ENCODE results near the gene FARS2.

FARS2 gene

GRCh38 chr6:5260661-5261544 lies at the start of gene FARS2, which contains the start of gene LYRM4:
FARS2 (plus strand) TSS chr6:5261513.
LYRM4 (minus strand) TSS chr6:5260950; CDS start chr6:5260733, 217 bp downstream.
- DNase-seq: peak; percentile 94

- DNase-seq: no peak
These were observed 47.5 kb upstream of the FARS2 start for GRCh38 chr6:5213836-5214235.

GRCh38 chr6:5214570-5215052 lies 46.7 kb upstream of the FARS2 start:
- peak in 1 of 2 donors; percentile 41 for DNase-seq

- no peak for DNase-seq
These were observed 46.2 kb upstream of the FARS2 start for GRCh38 chr6:5215159-5215558.

- DNase-seq: no peak
These were observed 45.5 kb upstream of the FARS2 start for GRCh38 chr6:5215799-5216198.

GRCh38 chr6:5217356-5217755 lies 44.0 kb upstream of the FARS2 start:
- DNase-seq: no peak

GRCh38 chr6:5219011-5219691 lies 42.2 kb upstream of the FARS2 start:
- no peak for DNase-seq

- DNase-seq: no peak
These were observed 40.9 kb upstream of the FARS2 start for GRCh38 chr6:5220443-5220842.

GRCh38 chr6:5223309-5223708 lies 38.0 kb upstream of the FARS2 start:
- no peak for DNase-seq

GRCh38 chr6:5229356-5229755 lies 32.0 kb upstream of the FARS2 start:
- DNase-seq: no peak

GRCh38 chr6:5230081-5230480 lies 31.2 kb upstream of the FARS2 start:
- DNase-seq: no peak

- DNase-seq: no peak
These were observed 30.0 kb upstream of the FARS2 start for GRCh38 chr6:5231289-5231688.

GRCh38 chr6:5234874-5235273 lies 26.4 kb upstream of the FARS2 start:
- no peak for DNase-seq

- no peak for DNase-seq
These were observed 25.5 kb upstream of the FARS2 start for GRCh38 chr6:5235830-5236229.

- DNase-seq: no peak
These were observed 23.5 kb upstream of the FARS2 start for GRCh38 chr6:5237805-5238204.

- no peak for DNase-seq
These were observed 23.0 kb upstream of the FARS2 start for GRCh38 chr6:5238336-5238735.

GRCh38 chr6:5241252-5241651 lies 20.1 kb upstream of the FARS2 start:
- DNase-seq: no peak

- DNase-seq: no peak
These were observed 18.2 kb upstream of the FARS2 start for GRCh38 chr6:5243069-5243468.

GRCh38 chr6:5246141-5247097 lies 14.9 kb upstream of the FARS2 start:
- DNase-seq: no peak

GRCh38 chr6:5247201-5247600 lies 14.1 kb upstream of the FARS2 start:
- no peak for DNase-seq

GRCh38 chr6:5248302-5249098 lies 12.8 kb upstream of the FARS2 start:
- no peak for DNase-seq
